K562 (cell line): ENCODE data around the gene DPH1. TPM values are rescaled to one million over a fixed set of nuclear protein-coding genes. Genes with fewer than 3 reads are reported as not detected.

Experiments
- ATAC-seq: fragments of 200-7000 bp; cut with Tn5 transposase; 3 replicates; pipeline ENCODE4 v1.9.1; 2020; ENCODE audit warnings: moderate library complexity
- BruUV-seq: library from RNA; stranded (reverse); fragments of 400-500 nt; replicated peaks from 2 replicates; lab custom pipeline; 2021; lab: Mats Ljungman, UMichigan
- CTCF ChIA-PET: fragments of 300-600 bp; formaldehyde crosslinking; extraction: SDS; loops from one replicate; lab custom pipeline; 2021; ENCODE audit warnings: low intra/inter-chr PET ratio; lab: Yijun Ruan, JAX
- POLR2A ChIA-PET: fragments of 300-600, 350-650 bp; sonication (Branson Sonifier 250); formaldehyde crosslinking; extraction: SDS; loops from one replicate; lab custom pipeline; 2021; ENCODE audit warnings: antibody characterized with exemption, inconsistent platforms; lab: Yijun Ruan, JAX
- DNase-seq, 4 experiments: peaks; one replicate each; pipeline versions ENCODE4 v3.0.0 to v3.0.0-alpha.2; 2011 to 2018; ENCODE audit warnings: low spot score in 3 of 4, mixed read lengths in 3 of 4; ENCODE audit errors: extremely low read depth in 1 of 4
- FAIRE-seq: peaks from 2 replicates; lab custom pipeline; 2011; peaks lifted over from hg19 to GRCh38; lab: Jason Lieb, UNC
- H2AFZ ChIP-seq: 2 replicates; pipeline ENCODE4 v1.6.0; 2011; ENCODE audit warnings: low read depth, low read length, control low read depth, inconsistent platforms
- H3K27ac ChIP-seq: fragments of 200-600 bp; 3 replicates; pipeline ENCODE4 v1.8.0; 2011; ENCODE audit warnings: low read depth, mild to moderate bottlenecking, control low read depth, inconsistent platforms, low read length, moderate library complexity, mixed read lengths; ENCODE audit errors: extremely low read depth
- H3K27me3 ChIP-seq, 2 experiments: fragments of 300-600 bp in 1 of 2; 2 replicates in 1 of 2; 3 replicates in 1 of 2; pipeline versions ENCODE4 v1.6.0 to v1.8.0; 2011; ENCODE audit warnings: inconsistent platforms in 2 of 2, low read length in 2 of 2, mild to moderate bottlenecking in 1 of 2, mixed read lengths in 1 of 2, moderate library complexity in 1 of 2; ENCODE audit not compliant: control insufficient read depth in 2 of 2, insufficient read depth in 2 of 2
- H3K36me3 ChIP-seq: fragments of 300-600 bp; 3 replicates; pipeline ENCODE4 v1.8.0; 2011; ENCODE audit warnings: mild to moderate bottlenecking, low read length, inconsistent platforms; ENCODE audit not compliant: control insufficient read depth, insufficient read depth
- H3K4me1 ChIP-seq, 2 experiments: fragments of 200-600 bp in 1 of 2; replicated peaks in 1 of 2; 2 replicates in 1 of 2; 3 replicates in 1 of 2; pipeline versions ENCODE4 v1.5.1 to v1.8.0; 2011; ENCODE audit warnings: inconsistent platforms in 2 of 2, low read length in 2 of 2, mild to moderate bottlenecking in 1 of 2, mixed read lengths in 1 of 2, moderate library complexity in 1 of 2; ENCODE audit not compliant: control insufficient read depth in 2 of 2, insufficient read depth in 2 of 2
- H3K4me2 ChIP-seq: 2 replicates; pipeline ENCODE4 v1.6.1; 2011; ENCODE audit warnings: low read length, control low read depth, inconsistent platforms, mixed read lengths; ENCODE audit not compliant: insufficient read depth
- H3K4me3 ChIP-seq: fragments of 200-600 bp; sonication (generic), shearing (Covaris generic); 2 replicates; pipeline ENCODE4 v1.5.1; 2016; ENCODE audit warnings: control low read depth, inconsistent platforms
- H3K79me2 ChIP-seq: fragments of 200-600 bp; 3 replicates; pipeline ENCODE4 v1.8.0; 2011; ENCODE audit warnings: low read length, inconsistent platforms; ENCODE audit not compliant: control insufficient read depth, insufficient read depth
- H3K9ac ChIP-seq, 2 experiments: 2 replicates each; pipeline versions ENCODE4 v1.6.0 to v1.6.1; 2011; ENCODE audit warnings: low read depth in 2 of 2, low read length in 2 of 2, control low read depth in 1 of 2, inconsistent platforms in 1 of 2, mild to moderate bottlenecking in 1 of 2, mixed read lengths in 1 of 2; ENCODE audit not compliant: insufficient read depth in 1 of 2
- H3K9me1 ChIP-seq: one replicate; pipeline ENCODE4 v1.6.0; 2011; ENCODE audit warnings: inconsistent platforms, mild to moderate bottlenecking, low read length, moderate library complexity; ENCODE audit not compliant: control insufficient read depth, insufficient read depth
- H3K9me3 ChIP-seq: replicated peaks from 2 replicates; pipeline ENCODE4 v1.5.1; 2011; ENCODE audit warnings: low read depth, low read length, inconsistent platforms; ENCODE audit not compliant: control insufficient read depth, insufficient read depth
- H4K20me1 ChIP-seq: replicated peaks from 2 replicates; pipeline ENCODE4 v1.6.1; 2011; ENCODE audit warnings: low read length, inconsistent platforms, mixed read lengths; ENCODE audit not compliant: control insufficient read depth, insufficient read depth
- ARNT ChIP-seq, 2 experiments: fragments of 450-650 bp; IDR thresholded peaks; 2 replicates each; pipeline ENCODE4 v1.6.1; 2016; ENCODE audit warnings: mild to moderate bottlenecking in 1 of 2
- EHMT2 ChIP-seq: fragments of 450-650 bp; IDR thresholded peaks from 2 replicates; pipeline ENCODE4 v1.6.1; 2018; ENCODE audit warnings: antibody characterized with exemption
- IRF1 ChIP-seq: sonication (generic); formaldehyde crosslinking; IDR thresholded peaks from 2 replicates; pipeline ENCODE4 v1.8.0; 2022; ENCODE audit warnings: missing genetic modification reagents, mild to moderate bottlenecking, borderline replicate concordance
- POLR2B ChIP-seq: fragments of 450-650 bp; IDR thresholded peaks from 2 replicates; pipeline ENCODE4 v1.6.1; 2018; ENCODE audit warnings: low read depth; ENCODE audit not compliant: partially characterized antibody
- SMAD3 ChIP-seq: fragments of 450-650 bp; formaldehyde crosslinking; conservative IDR thresholded peaks from 2 replicates; pipeline ENCODE4 v1.4.0; 2020; ENCODE audit warnings: mild to moderate bottlenecking
- TBL1XR1 ChIP-seq, 2 experiments: IDR thresholded peaks; 2 replicates each; pipeline ENCODE4 v1.6.1; 2012; ENCODE audit warnings: improper control_type of control experiment in 2 of 2, low read length in 2 of 2, mild to moderate bottlenecking in 1 of 2
- ZBTB40 ChIP-seq, 2 experiments: fragments of 450-650 bp in 1 of 2; sonication (generic) in 1 of 2; formaldehyde crosslinking in 1 of 2; IDR thresholded peaks; 2 replicates each; pipeline versions ENCODE4 v1.7.1 to v1.9.0; 2016 to 2022; ENCODE audit warnings: inconsistent platforms in 1 of 2, mild to moderate bottlenecking in 1 of 2, missing genetic modification reagents in 1 of 2
- ZNF280B ChIP-seq: fragments of 250-450 bp; sonication (Bioruptor Pico); IDR thresholded peaks from 2 replicates; pipeline ENCODE4 v1.5.1; 2021; ENCODE audit warnings: mild to moderate bottlenecking
- WGBS: fragments of 100-300 bp; shearing (Covaris generic); methylation state at CpG from one replicate; pipeline ENCODE4 v1.1.6; 2016; ENCODE audit warnings: low coverage, mixed read lengths; ENCODE audit not compliant: insufficient coverage; ENCODE audit errors: missing lambda C conversion rate; 5-methylcytosine and 5-hydroxymethylcytosine counted together
- in situ Hi-C: fragments of 300-500 bp; cut with MboI; formaldehyde crosslinking; loops from 4 replicates; pipeline ENCODE4 v1.15.0; 2018; ENCODE audit warnings: inconsistent platforms, mixed read lengths
- intact Hi-C: fragments of 100-400 bp; cut with micrococcal nuclease; formaldehyde crosslinking; loops from 2 replicates; pipeline ENCODE4 v1.14.2; 2022
- polyA plus RNA-seq, 8 experiments: library from polyadenylated mRNA; depleted of rRNA in 4 of 8; stranded (reverse) in 5 of 8; unstranded in 3 of 8; fragments of >200 nt; fragmentation: Nextera tagmentation in 2 of 8; fragmentation: Illumina TruSeq in 1 of 8; extraction: Ambion mirVana in 2 of 8; extraction: Trizol in 1 of 8; gene quantifications; 2 replicates each; pipeline versions ENCODE4 v1.2.1 to v1.2.3, GENCODE V29; 2011 to 2014; ENCODE audit warnings: inconsistent platforms in 1 of 8, missing spikeins in 1 of 8
- total RNA-seq, 7 experiments: library from RNA; depleted of rRNA in 6 of 7; stranded (reverse); fragments of >200 nt in 6 of 7; fragmentation: Illumina TruSeq in 2 of 7; extraction: Trizol in 2 of 7; gene quantifications; 2 replicates each; pipeline versions ENCODE4 v1.2.1 to v1.2.3, GENCODE V29; 2011 to 2021; ENCODE audit warnings: low replicate concordance in 1 of 7
- TF ChIP-seq, protein P1 (sequence below): fragments of 250-450 bp; sonication (Bioruptor Pico); IDR thresholded peaks from 2 replicates; pipeline ENCODE4 v1.8.0; 2021; ENCODE audit warnings: moderate library complexity, mild to moderate bottlenecking, inconsistent platforms

DPH1 gene
- total and polyA plus RNA-seq, 9 of the 15 experiments (the other 6 are each of a cell fraction or from before 2014, with no cell fraction given) = 0.42 to 40.6 (median 20.2) TPM

DNA sequence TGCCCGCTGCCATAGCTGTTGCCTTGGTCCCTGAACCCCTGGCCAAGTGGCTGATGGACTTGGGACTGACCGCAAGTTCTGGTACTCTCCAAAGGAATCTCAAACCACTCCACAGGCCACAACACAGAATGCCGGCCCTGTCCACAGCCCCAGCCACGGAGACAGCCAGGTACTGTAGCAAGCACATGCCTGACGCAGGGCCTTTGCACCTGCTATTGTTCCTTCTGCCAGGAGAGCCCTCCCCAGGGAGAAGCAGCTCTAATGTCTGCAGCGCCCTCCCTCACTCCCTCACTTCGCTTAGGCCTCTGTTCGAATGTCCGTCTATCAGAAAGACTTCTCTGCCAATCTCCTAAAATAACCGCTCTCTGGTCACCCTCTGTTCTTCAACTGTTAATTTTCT is 20.2 kb upstream of the DPH1 start:
- POLR2A ChIA-PET = no interaction called here
- no peak overlapping the region for H3K27ac ChIP-seq

More for the DNA sequence above, 20.2 kb upstream of the DPH1 start:
- H3K9me1 ChIP-seq = no peaks in the 10 kb centered on the region
- no peak overlapping the region for H3K4me2 ChIP-seq
- H3K27me3 ChIP-seq = peaks cover 10 to 26% of the 10 kb centered on the region in 2 experiments
- H3K79me2 ChIP-seq = no peaks in the 10 kb centered on the region
- no TSS peak for BruUV-seq
- WGBS = no CpG with 5 or more reads among the region's 10 CpGs
- TF ChIP-seq ARNT (IDR thresholded peaks at IDR 0.05) = no peak
- TF ChIP-seq EHMT2 = no peak
- TF ChIP-seq POLR2B = no peak
- no peak for TF ChIP-seq IRF1 (CRISPR knock-in tag)
- TF ChIP-seq TBL1XR1 (IDR thresholded peaks at IDR 0.05; ENCODE audit: low read length in 2 of 2) = no peak
- TF ChIP-seq SMAD3 (CRISPR knock-in tag) = no peak
- TF ChIP-seq ZNF280B (CRISPR knock-in tag) = no peak
- TF ChIP-seq ZBTB40 (IDR thresholded peaks at IDR 0.05) = no peak
- TF ChIP-seq ZBTB40 (CRISPR knock-in tag; IDR thresholded peaks at IDR 0.05) = no peak
- TF ChIP-seq, protein P1, sequence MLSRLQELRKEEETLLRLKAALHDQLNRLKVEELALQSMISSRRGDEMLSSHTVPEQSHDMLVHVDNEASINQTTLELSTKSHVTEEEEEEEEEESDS = no peak
- CTCF ChIA-PET = no interaction called here
- no peaks in the 10 kb centered on the region for H3K9me3 ChIP-seq
- no peak for FAIRE-seq
- H3K36me3 ChIP-seq = no peaks in the 10 kb centered on the region
- in situ Hi-C loops (no loop called here), intact Hi-C loops (no loop called here)
- H3K4me1 ChIP-seq = no peaks in the 10 kb centered on the region; a peak in 1 of 5 replicates
- no peak for ATAC-seq
- DNase-seq = no peak
- H3K4me3 ChIP-seq = no peak overlapping the region
- H4K20me1 ChIP-seq = no peaks in the 10 kb centered on the region
- no peak overlapping the region for H3K9ac ChIP-seq
- H2AFZ ChIP-seq = no peak overlapping the region
